Measurements from ENCODE around the gene NPHP4. TPM values are rescaled to one million over a fixed set of nuclear protein-coding genes. Genes with fewer than 3 reads are reported as not detected.

NPHP4 gene
- total RNA-seq (2014; rRNA removed; shearing (Covaris generic)) (9.2 and 13.4 TPM in 2 replicates), total RNA-seq (2022) (23.0 and 24.2 TPM in 2 replicates), Bru-seq, nascent RNA (percentile 52 among the genes with signal in this experiment), BruChase-seq, experiment 1, labeled RNA remaining after a 6-hour chase (percentile 52 among the genes with signal in this experiment), BruChase-seq, experiment 2, labeled RNA remaining after a 2-hour chase (percentile 52 among the genes with signal in this experiment)
- long read RNA-seq, full-length matches to known transcripts, result 3 of 29 reads
- long read RNA-seq, partial matches to known transcripts, result 9 of 29 reads
- long read RNA-seq, other reads (novel, unspliced or antisense), result 17 of 29 reads

- intact Hi-C loops (cut with micrococcal nuclease; ENCODE audit: unreplicated experiment), result loop anchor here (1.0 to 2.0 kb wide), 2 partner anchors 34 to 207 kb away; partner anchors contain the start of gene RPL22
- CTCF ChIA-PET (ENCODE audit: unreplicated experiment), result no interaction called here
- DNase-seq (ENCODE audit: low spot score), result peak; percentile 100
- POLR2A ChIA-PET, result interaction anchor here (0.9 to 2.9 kb wide), 4 partner anchors 10 to 243 kb away, joined by 3 to 9 read pairs (median 4); no protein-coding TSS in a partner anchor
- Histone ChIP-seq H2AFZ (ENCODE audit: low read length) (peak within 1 kb of the TSS; percentile 65), H3K36me3 (ENCODE audit: insufficient read depth, low read length) (no peaks in the 10 kb centered on the region), H3K4me3 (ENCODE audit: low read depth, low read length, poor library complexity, severe bottlenecking) (peak within 1 kb of the TSS; percentile 91), H3K9me2 (ENCODE audit: insufficient read depth, low read length) (no peaks in the 10 kb centered on the region), H3K27ac (ENCODE audit: low read depth, low read length, poor library complexity, severe bottlenecking) (peak within 1 kb of the TSS; percentile 37), H3K4me1 (ENCODE audit: insufficient read depth, low read length, poor library complexity, severe bottlenecking) (peaks cover 20% of the 10 kb centered on the region), H3K9me3 (ENCODE audit: low read length) (no peaks in the 10 kb centered on the region), H4K20me1 (ENCODE audit: insufficient read depth, low read length) (no peaks in the 10 kb centered on the region), H3K79me2 (ENCODE audit: insufficient read depth, low read depth, low read length) (peaks cover 12% of the 10 kb centered on the region), H3K4me2 (ENCODE audit: low read length) (peak within 1 kb of the TSS; percentile 99)
- BruUV-seq (replicated peaks), result no TSS peak
- TF ChIP-seq EZH2phosphoT487 (IDR thresholded peaks at IDR 0.05; ENCODE audit: borderline replicate concordance, low read depth, low read length) (no peak), CTCF (conservative IDR thresholded peaks at IDR 0.05; ENCODE audit: low read length) (0 out of 2 replicates have a peak, but pooled peaks have one; percentile 18)
Observed at GRCh38 chr1:5992026-5992813, at the start of gene NPHP4. Gene NPHP4 (minus strand): TSS chr1:5992425. CDS start chr1:5986289, 6,136 bp downstream.

- intact Hi-C loops (cut with micrococcal nuclease; ENCODE audit: unreplicated experiment), result no loop called here
- TF ChIP-seq CTCF (conservative IDR thresholded peaks at IDR 0.05; ENCODE audit: low read length) (peak; percentile 77), EZH2phosphoT487 (IDR thresholded peaks at IDR 0.05; ENCODE audit: borderline replicate concordance, low read depth, low read length) (no peak)
- POLR2A ChIA-PET, result no interaction called here
- Histone ChIP-seq H4K20me1 (ENCODE audit: insufficient read depth, low read length) (no peaks in the 10 kb centered on the region), H3K4me3 (ENCODE audit: low read depth, low read length, poor library complexity, severe bottlenecking) (no peak overlapping the region), H3K36me3 (ENCODE audit: insufficient read depth, low read length) (peaks cover 28% of the 10 kb centered on the region; the same call in 1 of the 2 replicates), H2AFZ (ENCODE audit: low read length) (no peak overlapping the region), H3K4me1 (ENCODE audit: insufficient read depth, low read length, poor library complexity, severe bottlenecking) (peaks cover 7% of the 10 kb centered on the region), H3K9me3 (ENCODE audit: low read length) (no peaks in the 10 kb centered on the region), H3K79me2 (ENCODE audit: insufficient read depth, low read depth, low read length) (no peaks in the 10 kb centered on the region), H3K9me2 (ENCODE audit: insufficient read depth, low read length) (no peaks in the 10 kb centered on the region), H3K4me2 (ENCODE audit: low read length) (no peak overlapping the region), H3K27ac (ENCODE audit: low read depth, low read length, poor library complexity, severe bottlenecking) (no peak overlapping the region)
- BruUV-seq (replicated peaks), result no TSS peak
- DNase-seq (ENCODE audit: low spot score), result no peak
- CTCF ChIA-PET (ENCODE audit: unreplicated experiment), result no interaction called here
Observed at GRCh38 chr1:6041432-6042062, 49.3 kb upstream of the NPHP4 start.
